Right atrium auricular region (tissue), 2 donors: ENCODE measurements around the gene FNBP1. TPM values are rescaled to one million over a fixed set of nuclear protein-coding genes. Genes with fewer than 3 reads are reported as not detected.
A peak's percentile ranks its signal among the peaks of the same experiment; 100 is the strongest.

Experiments used
- DNase-seq: peaks from one replicate; pipeline ENCODE4 v3.0.0-alpha.2; 2019; ENCODE audit warnings: low spot score
- H3K27ac ChIP-seq, 2 donors: fragments of 200-600 bp; sonication (generic); 1 replicate in 1 of 2; 2 replicates in 1 of 2; pipeline ENCODE4 v1.5.1; 2016 to 2019
- H3K27me3 ChIP-seq, 2 donors: fragments of 200-600 bp; sonication (generic); one replicate each; pipeline versions ENCODE4 v1.5.1 to v1.6.0; 2017 to 2019
- H3K36me3 ChIP-seq: fragments of 200-600 bp; sonication (generic); one replicate; pipeline ENCODE4 v1.5.1; 2016
- H3K4me1 ChIP-seq, 2 donors: fragments of 200-600 bp; sonication (generic); one replicate each; pipeline versions ENCODE4 v1.5.1 to v1.6.0; 2017 to 2019
- H3K4me3 ChIP-seq, 2 donors: fragments of 200-600 bp; sonication (generic); 1 replicate in 1 of 2; 2 replicates in 1 of 2; pipeline ENCODE4 v1.5.1; 2017 to 2019; ENCODE audit warnings: mild to moderate bottlenecking in 1 of 2, moderate library complexity in 1 of 2
- H3K9me3 ChIP-seq, 2 donors: fragments of 200-600 bp; sonication (generic); one replicate each; pipeline ENCODE4 v1.5.1; 2019
- total RNA-seq, 2 donors: library from RNA; depleted of rRNA; stranded (reverse); fragments of >200 nt; gene quantifications; one replicate each; pipeline ENCODE4 v1.1.0, GENCODE V29; 2016
- TF ChIP-seq, protein P1 (sequence below), 2 donors: fragments of 200-600 bp; sonication (generic); IDR thresholded peaks; one replicate each; pipeline ENCODE4 v1.5.1; 2019; ENCODE audit warnings: antibody characterized with exemption in 2 of 2

The FNBP1 gene
- total RNA-seq, 2 donors from 2014 or later: 18.0 to 24.1 TPM

DNA sequence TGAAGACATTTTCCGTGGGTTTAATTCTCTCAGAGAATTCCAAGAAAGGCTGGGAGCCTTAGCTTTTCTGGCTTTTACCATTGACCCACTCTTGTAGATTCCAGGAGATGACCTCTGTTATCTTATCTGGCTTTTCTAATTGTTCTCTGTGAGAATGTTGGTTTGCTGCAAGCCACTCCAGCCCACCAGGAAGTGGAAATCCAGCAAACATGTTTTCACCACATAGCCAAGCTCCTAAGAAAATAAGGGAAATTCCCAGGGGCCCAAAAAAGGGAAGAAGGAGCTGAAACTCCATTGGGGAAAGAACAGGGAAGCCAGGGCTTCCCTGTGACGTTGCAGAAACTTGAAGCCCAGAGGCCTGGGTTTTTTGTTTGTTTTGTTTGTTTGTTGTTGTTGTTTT, 30.4 kb upstream of the FNBP1 start:
- Histone ChIP-seq H3K4me3 (no peak overlapping the region), H3K4me1 (peaks cover 0 to 25% of the 10 kb centered on the region in 2 donors), H3K9me3 (no peaks in the 10 kb centered on the region), H3K27me3 (no peaks in the 10 kb centered on the region), H3K27ac (no peak overlapping the region), H3K36me3 (peaks cover 26% of the 10 kb centered on the region)
- no peak for DNase-seq
- TF ChIP-seq, protein P1, sequence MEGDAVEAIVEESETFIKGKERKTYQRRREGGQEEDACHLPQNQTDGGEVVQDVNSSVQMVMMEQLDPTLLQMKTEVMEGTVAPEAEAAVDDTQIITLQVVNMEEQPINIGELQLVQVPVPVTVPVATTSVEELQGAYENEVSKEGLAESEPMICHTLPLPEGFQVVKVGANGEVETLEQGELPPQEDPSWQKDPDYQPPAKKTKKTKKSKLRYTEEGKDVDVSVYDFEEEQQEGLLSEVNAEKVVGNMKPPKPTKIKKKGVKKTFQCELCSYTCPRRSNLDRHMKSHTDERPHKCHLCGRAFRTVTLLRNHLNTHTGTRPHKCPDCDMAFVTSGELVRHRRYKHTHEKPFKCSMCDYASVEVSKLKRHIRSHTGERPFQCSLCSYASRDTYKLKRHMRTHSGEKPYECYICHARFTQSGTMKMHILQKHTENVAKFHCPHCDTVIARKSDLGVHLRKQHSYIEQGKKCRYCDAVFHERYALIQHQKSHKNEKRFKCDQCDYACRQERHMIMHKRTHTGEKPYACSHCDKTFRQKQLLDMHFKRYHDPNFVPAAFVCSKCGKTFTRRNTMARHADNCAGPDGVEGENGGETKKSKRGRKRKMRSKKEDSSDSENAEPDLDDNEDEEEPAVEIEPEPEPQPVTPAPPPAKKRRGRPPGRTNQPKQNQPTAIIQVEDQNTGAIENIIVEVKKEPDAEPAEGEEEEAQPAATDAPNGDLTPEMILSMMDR (IDR thresholded peaks at IDR 0.05): no peak

DNA sequence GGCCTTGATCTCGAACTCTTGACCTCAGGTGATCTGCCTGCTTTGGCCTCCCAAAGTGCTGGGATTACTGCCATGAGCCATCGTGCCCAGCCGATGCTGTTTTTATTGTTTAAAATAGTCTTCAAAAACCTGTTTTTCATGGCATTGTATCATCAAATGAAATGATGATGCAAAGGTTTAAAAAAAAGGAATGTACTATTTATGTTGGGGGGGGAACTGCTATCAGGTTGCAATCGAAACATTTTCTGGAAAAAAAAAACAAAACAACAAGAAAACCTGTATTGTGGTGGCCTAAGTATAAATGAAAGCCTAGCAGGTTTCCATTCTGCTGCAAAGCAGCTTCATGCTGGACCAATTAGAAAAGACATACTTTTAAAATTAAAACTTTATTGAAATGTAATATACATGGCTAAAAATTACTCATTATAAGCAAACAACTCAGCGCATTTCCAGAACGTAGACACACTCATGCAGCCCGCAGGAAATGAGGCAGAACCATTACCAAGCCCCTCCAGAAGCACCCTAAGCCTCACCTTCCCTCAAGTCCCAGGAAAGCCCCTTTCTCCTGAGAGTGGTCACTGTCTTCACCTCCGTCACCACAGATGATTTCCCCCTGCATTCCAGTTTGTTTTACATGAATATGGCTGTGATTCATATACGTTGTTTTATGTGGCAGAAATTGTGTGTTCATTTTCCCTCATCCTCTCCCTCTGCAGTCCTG, 29.7 kb upstream of the FNBP1 start:
- TF ChIP-seq, protein P1 (IDR thresholded peaks at IDR 0.05): no peak
- Histone ChIP-seq H3K36me3 (peaks cover 20% of the 10 kb centered on the region), H3K9me3 (no peaks in the 10 kb centered on the region), H3K27ac (no peak overlapping the region), H3K27me3 (no peaks in the 10 kb centered on the region), H3K4me1 (peaks cover 0 to 30% of the 10 kb centered on the region in 2 donors), H3K4me3 (no peak overlapping the region)
- DNase-seq: no peak

DNA sequence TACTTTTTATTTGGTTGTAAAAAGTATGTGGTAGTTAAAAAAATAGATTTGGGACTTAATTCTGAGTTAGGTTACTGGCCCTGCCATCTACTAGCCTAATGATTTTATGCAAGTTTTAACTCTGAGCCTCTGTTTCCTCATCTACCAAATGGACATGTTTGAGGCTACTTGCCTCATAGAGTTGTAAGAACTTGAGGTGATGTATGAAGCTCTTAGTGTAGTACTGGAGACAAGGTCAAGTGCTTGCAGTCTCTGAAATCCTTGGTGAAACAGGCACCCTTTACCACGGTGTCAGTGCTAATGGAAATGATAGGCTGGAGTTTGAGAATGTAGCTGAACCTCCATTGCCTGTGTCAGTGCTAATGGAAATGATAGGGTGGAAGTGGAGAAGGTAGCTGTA, 26.1 kb upstream of the FNBP1 start:
- no peaks in the 10 kb centered on the region for H3K9me3 ChIP-seq
- H3K4me1 ChIP-seq: peaks cover 0 to 27% of the 10 kb centered on the region in 2 donors
- TF ChIP-seq, protein P1 (IDR thresholded peaks at IDR 0.05): no peak
- H3K27ac ChIP-seq: peak overlapping the region in 1 of 2 donors; percentile 37
- H3K36me3 ChIP-seq: no peaks in the 10 kb centered on the region
- H3K27me3 ChIP-seq: no peaks in the 10 kb centered on the region
- H3K4me3 ChIP-seq: no peak overlapping the region
- DNase-seq: no peak

DNA sequence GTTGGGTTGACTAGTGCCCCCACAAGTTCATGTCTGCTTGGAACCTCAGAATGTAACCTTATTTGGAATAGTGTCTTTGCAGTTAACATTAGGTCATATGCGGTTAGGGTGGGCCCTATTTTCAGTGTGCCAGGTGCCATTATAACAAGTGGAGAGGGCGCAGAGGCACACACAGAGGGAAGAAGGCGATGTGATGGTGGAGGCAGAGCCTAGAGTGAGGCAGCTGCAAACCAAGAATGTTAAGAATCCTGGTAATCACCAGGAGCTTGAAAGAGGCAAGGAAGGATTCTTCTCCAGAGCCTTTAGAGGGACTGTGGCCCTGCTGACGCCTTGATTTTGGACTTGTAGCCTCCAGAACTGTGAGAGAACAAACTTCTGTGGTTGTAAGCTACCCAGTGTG, 21.6 kb upstream of the FNBP1 start:
- H3K4me1 ChIP-seq: peaks cover 0 to 11% of the 10 kb centered on the region in 2 donors
- H3K9me3 ChIP-seq: no peaks in the 10 kb centered on the region
- no peak overlapping the region for H3K4me3 ChIP-seq
- no peaks in the 10 kb centered on the region for H3K36me3 ChIP-seq
- H3K27me3 ChIP-seq: no peaks in the 10 kb centered on the region
- H3K27ac ChIP-seq: no peak overlapping the region
- no peak for DNase-seq
- TF ChIP-seq, protein P1 (IDR thresholded peaks at IDR 0.05): no peak

DNA sequence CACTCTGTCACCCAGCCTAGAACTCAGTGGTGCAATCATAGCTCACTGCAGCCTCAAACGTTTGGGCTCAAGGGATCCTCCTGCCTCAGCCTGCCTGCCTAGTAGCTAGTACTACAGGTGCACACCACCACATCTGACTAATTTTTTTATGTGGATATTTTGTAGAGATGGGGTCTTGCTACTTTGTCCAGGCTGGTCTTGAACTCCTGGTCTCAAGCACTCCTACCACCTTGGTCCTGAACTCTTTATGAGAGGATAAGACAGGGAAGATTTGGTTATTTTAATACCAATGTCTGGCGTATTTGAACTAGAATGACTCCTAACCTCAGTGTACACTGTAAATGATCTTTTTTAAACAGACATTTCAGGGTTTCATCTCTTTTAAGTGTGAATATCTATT, 19.8 kb upstream of the FNBP1 start:
- Histone ChIP-seq H3K36me3 (no peaks in the 10 kb centered on the region), H3K9me3 (no peaks in the 10 kb centered on the region), H3K4me3 (no peak overlapping the region), H3K27ac (no peak overlapping the region), H3K27me3 (no peaks in the 10 kb centered on the region), H3K4me1 (peaks cover 0 to 7% of the 10 kb centered on the region in 2 donors)
- no peak for DNase-seq
- TF ChIP-seq, protein P1 (IDR thresholded peaks at IDR 0.05): no peak

DNA sequence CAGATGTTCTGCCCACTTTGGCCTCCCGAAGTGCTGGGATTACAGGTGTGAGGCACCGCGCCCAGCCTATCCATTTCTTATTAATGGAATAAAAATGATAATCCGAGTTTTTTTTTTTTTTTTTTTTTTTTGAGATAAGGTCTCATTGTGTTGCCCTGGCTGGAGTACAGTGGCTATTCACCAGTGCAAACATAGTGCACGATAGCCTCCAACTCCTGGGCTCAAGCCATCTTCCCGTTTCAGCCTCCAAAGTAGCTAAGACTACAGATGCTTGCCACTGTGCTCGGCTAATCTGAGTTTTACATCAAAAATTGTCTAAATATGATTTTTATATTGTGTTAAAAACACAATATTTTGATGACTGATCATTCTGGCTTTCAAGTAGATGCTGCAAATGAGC, 17.3 kb upstream of the FNBP1 start:
- H3K27me3 ChIP-seq: no peaks in the 10 kb centered on the region
- no peaks in the 10 kb centered on the region for H3K36me3 ChIP-seq
- TF ChIP-seq, protein P1 (IDR thresholded peaks at IDR 0.05): no peak
- no peak for DNase-seq
- no peaks in the 10 kb centered on the region for H3K9me3 ChIP-seq
- H3K4me1 ChIP-seq: peaks cover 0 to 3% of the 10 kb centered on the region in 2 donors
- no peak overlapping the region for H3K4me3 ChIP-seq
- H3K27ac ChIP-seq: no peak overlapping the region
